Loucy (cell line): ENCODE results near the gene AKR1B15.

Source experiments
- H2AFZ ChIP-seq: fragments of 200-600 bp; sonication (generic); 2 replicates; pipeline ENCODE4 v1.6.0; 2016; ENCODE audit warnings: antibody characterized with exemption, mild to moderate bottlenecking, low read length, moderate library complexity
- H3F3A ChIP-seq: fragments of 200-600 bp; 2 replicates; pipeline ENCODE4 v1.6.0; 2016; ENCODE audit warnings: antibody characterized with exemption, low read depth, mild to moderate bottlenecking
- H3K27me3 ChIP-seq: fragments of 200-600 bp; sonication (generic); 2 replicates; pipeline ENCODE4 v1.6.1; 2014; ENCODE audit warnings: low read length, mild to moderate bottlenecking; ENCODE audit not compliant: insufficient read depth, poor library complexity, severe bottlenecking
- H3K36me3 ChIP-seq: fragments of 200-600 bp; sonication (generic); 2 replicates; pipeline ENCODE4 v1.6.1; 2016; ENCODE audit warnings: low read length; ENCODE audit not compliant: insufficient read depth
- H3K4me1 ChIP-seq: fragments of 200-600 bp; sonication (generic); 2 replicates; pipeline ENCODE4 v1.5.1; 2014; ENCODE audit warnings: low read length, mild to moderate bottlenecking; ENCODE audit not compliant: insufficient read depth, poor library complexity, severe bottlenecking
- H3K4me2 ChIP-seq: fragments of 200-600 bp; sonication (generic); 2 replicates; pipeline ENCODE4 v1.6.0; 2014; ENCODE audit warnings: antibody characterized with exemption, low read length, low read depth, mild to moderate bottlenecking; ENCODE audit not compliant: poor library complexity, severe bottlenecking
- H3K4me3 ChIP-seq: fragments of 200-600 bp; sonication (generic); 2 replicates; pipeline ENCODE4 v1.5.1; 2014; ENCODE audit warnings: low read length, mild to moderate bottlenecking, mixed read lengths; ENCODE audit not compliant: poor library complexity, severe bottlenecking
- H3K79me2 ChIP-seq: fragments of 200-600 bp; sonication (generic); 2 replicates; pipeline ENCODE4 v1.6.1; 2014; ENCODE audit warnings: low read length; ENCODE audit not compliant: insufficient read depth
- H3K9ac ChIP-seq: fragments of 200-600 bp; sonication (generic); 2 replicates; pipeline ENCODE4 v1.6.0; 2014; ENCODE audit warnings: mild to moderate bottlenecking, low read depth, low read length, moderate library complexity; ENCODE audit not compliant: poor library complexity, severe bottlenecking
- H3K9me2 ChIP-seq: fragments of 200-600 bp; sonication (generic); replicated peaks from 2 replicates; pipeline ENCODE4 v1.6.1; 2016; ENCODE audit warnings: low read depth, low read length, mixed read lengths
- H3K9me3 ChIP-seq: fragments of 200-600 bp; sonication (generic); 2 replicates; pipeline ENCODE4 v1.6.1; 2014; ENCODE audit warnings: mild to moderate bottlenecking, antibody characterized with exemption, low read length, low read depth; ENCODE audit not compliant: insufficient read depth
- H4K20me1 ChIP-seq: fragments of 200-600 bp; sonication (generic); 2 replicates; pipeline ENCODE4 v1.6.0; 2014; ENCODE audit warnings: antibody characterized with exemption, low read length, mild to moderate bottlenecking; ENCODE audit not compliant: insufficient read depth, poor library complexity, severe bottlenecking
- EZH2phosphoT487 ChIP-seq: fragments of 200-600 bp; IDR thresholded peaks from 2 replicates; pipeline ENCODE4 v1.6.1; 2018; ENCODE audit warnings: antibody characterized with exemption, mild to moderate bottlenecking, moderate library complexity, borderline replicate concordance
- TF ChIP-seq, protein P1 (sequence below): fragments of 200-600 bp; sonication (generic); conservative IDR thresholded peaks from 2 replicates; pipeline ENCODE4 v1.5.1; 2014; ENCODE audit warnings: mild to moderate bottlenecking, antibody characterized with exemption, low read length

The AKR1B15 gene

GRCh38 chr7:134548877-134549276 is at the start of gene AKR1B15:
AKR1B15 (plus strand) TSS chr7:134549110; CDS start chr7:134564620, 15,510 bp downstream.
- Histone ChIP-seq H3K4me2 (no peak within 1 kb of the TSS), H3K9me3 (no peaks in the 10 kb centered on the region), H3K36me3 (no peaks in the 10 kb centered on the region), H3K4me3 (no peak within 1 kb of the TSS), H3K9ac (no peak within 1 kb of the TSS), H3K79me2 (no peaks in the 10 kb centered on the region), H3K4me1 (peaks cover 5% of the 10 kb centered on the region), H3F3A (no peaks in the 10 kb centered on the region), H3K27me3 (no peaks in the 10 kb centered on the region), H2AFZ (no peak within 1 kb of the TSS), H4K20me1 (no peaks in the 10 kb centered on the region), H3K9me2 (no peaks in the 10 kb centered on the region)
- TF ChIP-seq EZH2phosphoT487 = no peak
- TF ChIP-seq, protein P1, sequence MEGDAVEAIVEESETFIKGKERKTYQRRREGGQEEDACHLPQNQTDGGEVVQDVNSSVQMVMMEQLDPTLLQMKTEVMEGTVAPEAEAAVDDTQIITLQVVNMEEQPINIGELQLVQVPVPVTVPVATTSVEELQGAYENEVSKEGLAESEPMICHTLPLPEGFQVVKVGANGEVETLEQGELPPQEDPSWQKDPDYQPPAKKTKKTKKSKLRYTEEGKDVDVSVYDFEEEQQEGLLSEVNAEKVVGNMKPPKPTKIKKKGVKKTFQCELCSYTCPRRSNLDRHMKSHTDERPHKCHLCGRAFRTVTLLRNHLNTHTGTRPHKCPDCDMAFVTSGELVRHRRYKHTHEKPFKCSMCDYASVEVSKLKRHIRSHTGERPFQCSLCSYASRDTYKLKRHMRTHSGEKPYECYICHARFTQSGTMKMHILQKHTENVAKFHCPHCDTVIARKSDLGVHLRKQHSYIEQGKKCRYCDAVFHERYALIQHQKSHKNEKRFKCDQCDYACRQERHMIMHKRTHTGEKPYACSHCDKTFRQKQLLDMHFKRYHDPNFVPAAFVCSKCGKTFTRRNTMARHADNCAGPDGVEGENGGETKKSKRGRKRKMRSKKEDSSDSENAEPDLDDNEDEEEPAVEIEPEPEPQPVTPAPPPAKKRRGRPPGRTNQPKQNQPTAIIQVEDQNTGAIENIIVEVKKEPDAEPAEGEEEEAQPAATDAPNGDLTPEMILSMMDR = no peak

DNA sequence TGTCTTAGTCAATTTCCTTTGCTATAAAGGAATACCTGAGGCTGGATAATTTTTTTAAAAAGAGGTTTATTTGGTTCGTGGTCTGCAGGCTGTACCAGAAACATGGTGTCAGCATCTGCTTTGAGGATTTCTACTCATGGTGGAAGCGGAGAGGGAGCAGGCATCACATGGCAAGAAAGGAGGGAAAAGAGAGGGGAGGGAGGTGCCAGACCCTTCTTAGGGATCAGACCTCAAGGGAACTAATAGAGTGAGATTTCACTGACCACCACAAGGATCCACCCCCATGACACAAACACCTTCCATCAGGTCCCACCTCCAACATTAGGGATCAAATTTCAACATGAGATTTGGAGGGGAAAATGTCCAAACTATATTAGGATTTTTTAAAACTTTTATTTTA is 48.5 kb upstream of the AKR1B15 start:
- no peaks in the 10 kb centered on the region for H3K27me3 ChIP-seq
- no peaks in the 10 kb centered on the region for H3K79me2 ChIP-seq

DNA sequence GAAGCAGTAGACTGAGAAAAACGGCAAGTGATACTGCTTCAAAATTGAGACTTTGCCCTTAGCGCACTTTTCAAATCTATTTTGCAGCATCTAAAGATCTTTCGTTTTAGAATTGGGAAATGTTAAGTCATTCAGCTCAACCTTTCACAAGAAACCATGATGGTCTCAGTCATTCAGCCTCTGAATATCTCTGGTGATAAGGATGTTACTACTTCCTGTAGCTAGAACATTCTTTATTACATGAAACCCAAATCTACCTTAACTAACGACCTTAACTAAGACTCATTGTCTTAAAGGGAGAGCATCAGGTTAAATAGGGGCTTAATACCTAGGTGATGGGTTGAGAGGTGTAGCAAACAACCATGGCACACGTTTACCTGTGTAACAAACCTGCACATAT is 47.9 kb upstream of the AKR1B15 start:
- Histone ChIP-seq H3K79me2 (no peaks in the 10 kb centered on the region), H3K9me2 (no peaks in the 10 kb centered on the region), H4K20me1 (no peaks in the 10 kb centered on the region), H3K27me3 (no peaks in the 10 kb centered on the region), H3K36me3 (no peaks in the 10 kb centered on the region), H3K4me1 (no peaks in the 10 kb centered on the region), H3F3A (no peaks in the 10 kb centered on the region), H3K9ac (no peak overlapping the region), H3K4me2 (no peak overlapping the region), H3K4me3 (no peak overlapping the region), H3K9me3 (no peaks in the 10 kb centered on the region), H2AFZ (no peak overlapping the region)
- TF ChIP-seq, protein P1 = no peak
- no peak for TF ChIP-seq EZH2phosphoT487

More for the DNA sequence above, 48.5 kb upstream of the AKR1B15 start:
- Histone ChIP-seq H3K9me3 (no peaks in the 10 kb centered on the region), H3K4me2 (no peak overlapping the region), H4K20me1 (no peaks in the 10 kb centered on the region), H3K4me3 (no peak overlapping the region), H3K9ac (no peak overlapping the region), H3K4me1 (no peaks in the 10 kb centered on the region), H3F3A (no peaks in the 10 kb centered on the region), H3K9me2 (no peaks in the 10 kb centered on the region), H3K36me3 (no peaks in the 10 kb centered on the region), H2AFZ (no peak overlapping the region)
- TF ChIP-seq EZH2phosphoT487 = no peak
- TF ChIP-seq, protein P1 = no peak
